LoVo (cell line): ENCODE data around the gene CAMK2A.
"Not testable (repeated sequence)": the region's sequence is repeated elsewhere in the genome, so short reads cannot be mapped to it uniquely, and the experiment has no call there.

ENCODE experiments used
- DNase-seq: peaks from one replicate; pipeline ENCODE4 v3.0.0-alpha.2; 2016; ENCODE audit warnings: low spot score

CAMK2A gene

DNA sequence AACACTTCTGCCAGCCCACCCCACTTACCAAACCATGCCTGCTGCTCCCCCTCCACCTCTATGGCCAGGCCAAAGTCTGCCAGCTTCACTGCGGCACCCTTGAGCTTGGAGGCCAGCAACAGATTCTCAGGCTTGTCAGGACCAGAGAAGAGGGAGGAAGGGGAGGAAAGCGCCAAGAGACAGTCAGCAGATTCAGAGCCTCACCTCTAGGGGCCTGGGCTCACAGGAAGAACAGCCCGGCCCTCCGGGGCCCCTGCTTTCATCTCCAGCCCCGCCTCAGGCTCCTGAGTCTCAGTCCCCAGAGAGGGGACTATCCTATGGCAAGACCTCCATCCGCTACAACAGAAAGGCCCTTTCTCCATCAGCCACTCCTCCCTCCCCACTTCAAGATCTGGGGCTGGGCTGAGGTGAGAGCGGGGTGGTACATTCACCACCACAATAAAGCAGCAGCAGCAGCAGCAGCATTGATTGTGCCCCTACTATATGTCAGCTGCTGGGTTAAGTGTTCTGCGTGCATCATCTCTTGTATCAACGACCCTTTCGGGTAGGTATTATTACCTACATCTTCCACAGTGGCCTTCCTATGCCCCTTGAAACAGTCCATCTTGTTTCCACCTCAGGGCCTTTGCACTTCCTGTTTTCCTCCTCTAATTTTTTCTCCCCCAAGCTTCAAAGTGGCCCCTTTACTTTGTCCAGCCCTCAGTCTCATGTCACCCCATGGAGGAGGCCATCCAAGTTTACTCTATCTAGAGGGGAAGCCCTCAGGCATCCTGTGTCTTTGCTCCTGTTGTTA, 36.0 kb downstream of the CAMK2A start:
- DNase-seq = no peak

DNA sequence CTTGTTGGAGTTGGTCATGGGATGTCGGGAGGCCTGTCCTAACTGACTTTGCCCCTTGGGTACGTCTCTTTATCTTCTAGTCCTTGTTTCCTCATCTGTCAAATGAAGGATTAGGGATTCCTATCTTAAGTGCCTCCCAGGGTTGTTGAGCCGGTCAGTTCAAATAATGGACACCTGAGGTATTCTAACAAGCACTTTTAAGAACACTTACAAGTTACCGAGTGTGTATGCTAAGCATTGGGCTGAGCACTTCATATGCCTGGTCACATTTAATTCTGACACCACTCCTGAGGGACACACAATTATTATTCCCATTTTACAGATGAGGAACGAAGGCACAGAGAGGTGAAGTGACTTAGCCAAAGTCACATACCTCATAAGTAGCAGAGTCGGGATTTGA, 37.1 kb downstream of the CAMK2A start:
- no peak for DNase-seq

DNA sequence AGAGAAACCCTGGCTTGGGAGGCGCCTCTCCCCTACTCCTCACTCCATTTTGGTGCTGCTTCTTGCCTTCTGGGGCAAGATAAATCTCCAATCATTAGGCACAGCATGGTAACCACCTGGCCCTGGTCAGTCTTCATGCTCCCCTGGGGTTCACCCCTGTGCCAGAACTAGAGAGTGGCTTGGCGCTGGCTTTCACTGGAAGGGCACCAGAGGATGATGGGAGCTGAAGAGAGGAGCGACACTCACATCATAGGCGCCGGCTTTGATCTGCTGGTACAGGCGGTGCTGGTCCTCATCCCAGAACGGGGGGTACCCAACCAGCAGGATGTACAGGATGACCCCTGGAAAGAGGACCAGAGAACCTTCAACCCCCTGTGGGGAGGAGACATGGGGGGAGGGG, 38.1 kb downstream of the CAMK2A start:
- DNase-seq = no peak

DNA sequence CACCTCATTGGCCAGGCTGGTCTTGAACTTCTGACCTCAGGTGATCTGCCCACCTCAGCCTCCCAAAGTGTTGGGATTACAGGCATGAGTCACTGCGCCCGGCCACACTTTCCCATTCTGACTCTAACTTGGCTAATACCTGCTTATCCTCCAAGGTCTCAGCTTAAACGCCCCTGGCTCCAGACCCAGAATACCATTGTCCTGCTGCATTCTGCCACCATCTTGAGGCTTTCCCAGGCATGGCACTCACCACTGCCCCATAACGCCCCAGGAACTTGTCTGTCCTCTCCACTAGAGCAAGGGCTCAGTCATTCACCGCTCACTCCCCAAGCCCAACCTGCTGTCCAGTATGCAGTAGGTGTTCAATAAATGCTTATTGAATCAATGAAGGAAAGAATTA, 39.8 kb downstream of the CAMK2A start:
- DNase-seq = no peak

DNA sequence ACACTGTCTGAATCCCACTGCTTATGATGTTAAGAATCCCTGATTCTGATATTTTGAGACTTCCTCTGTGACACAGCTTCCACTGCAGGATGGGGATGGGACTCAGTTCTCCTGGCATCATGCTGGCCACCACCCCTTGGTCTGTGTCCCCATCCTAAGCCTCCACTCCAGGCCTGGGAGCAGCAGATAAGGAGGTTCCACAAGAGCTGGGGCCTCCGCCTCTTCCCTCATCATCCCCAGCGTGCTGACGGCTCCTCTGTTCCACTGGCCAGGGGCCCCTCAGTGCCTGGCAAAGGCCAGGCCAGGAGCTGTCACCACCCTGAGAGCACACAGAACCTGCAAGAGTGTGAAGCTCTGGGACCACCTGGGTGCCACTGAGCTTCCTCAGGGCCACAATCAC, 40.6 kb downstream of the CAMK2A start:
- no peak for DNase-seq

DNA sequence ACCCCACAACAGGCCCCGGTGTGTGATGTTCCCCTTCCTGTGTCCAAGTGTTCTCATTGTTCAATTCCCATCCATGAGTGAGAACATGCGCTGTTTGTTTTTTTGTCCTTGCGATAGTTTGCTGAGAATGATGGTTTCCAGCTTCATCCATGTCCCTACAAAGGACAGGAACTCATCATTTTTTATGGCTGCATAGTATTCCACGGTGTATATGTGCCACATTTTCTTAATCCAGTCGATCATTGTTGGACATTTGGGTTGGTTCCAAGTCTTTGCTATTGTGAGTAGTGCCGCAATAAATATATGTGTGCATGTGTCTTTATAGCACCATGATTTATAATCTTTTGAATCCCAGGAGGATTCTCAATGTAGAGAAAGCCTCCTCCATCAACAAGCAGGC, 41.1 kb downstream of the CAMK2A start:
- DNase-seq = not testable (repeated sequence)

DNA sequence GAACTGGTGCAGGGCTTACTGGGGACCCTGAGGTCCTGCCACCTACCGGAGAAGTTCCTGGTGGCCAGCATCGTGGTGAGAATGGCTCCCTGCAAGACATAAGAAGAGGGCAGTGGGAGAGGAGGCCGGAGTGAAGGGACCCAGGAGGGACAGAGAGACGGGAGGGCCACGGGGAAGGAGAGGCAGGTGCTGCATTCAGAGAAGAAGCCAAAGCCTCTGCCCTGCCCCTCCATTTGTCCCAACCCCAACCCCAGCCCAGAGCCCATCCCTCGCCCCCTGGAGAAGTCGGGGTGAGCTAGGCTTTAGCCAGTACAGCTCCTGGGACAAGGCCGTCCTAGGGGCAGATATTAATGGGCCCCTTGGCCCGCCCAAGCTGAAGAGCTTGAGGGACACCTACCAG, 41.8 kb downstream of the CAMK2A start:
- DNase-seq = no peak

DNA sequence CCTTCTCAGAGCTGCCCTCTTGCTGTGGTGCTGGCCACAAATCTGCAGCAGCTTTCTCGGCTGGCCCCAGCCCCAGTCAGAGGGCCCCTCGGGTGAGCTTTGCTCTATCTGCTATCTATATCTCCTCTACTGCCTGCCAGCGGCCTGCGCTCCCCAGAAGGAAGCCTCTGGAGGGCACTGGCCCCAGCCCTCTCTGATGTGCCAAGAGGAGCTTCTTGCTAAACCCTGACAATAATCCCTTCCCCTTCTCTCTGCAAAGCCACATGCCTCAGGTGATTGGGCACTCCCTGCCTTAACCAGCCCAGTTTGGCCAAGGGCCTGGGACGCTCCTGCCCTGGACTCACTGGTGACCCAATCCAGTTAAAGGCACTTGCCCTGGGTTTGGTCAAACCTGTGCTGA, 42.7 kb downstream of the CAMK2A start:
- no peak for DNase-seq

DNA sequence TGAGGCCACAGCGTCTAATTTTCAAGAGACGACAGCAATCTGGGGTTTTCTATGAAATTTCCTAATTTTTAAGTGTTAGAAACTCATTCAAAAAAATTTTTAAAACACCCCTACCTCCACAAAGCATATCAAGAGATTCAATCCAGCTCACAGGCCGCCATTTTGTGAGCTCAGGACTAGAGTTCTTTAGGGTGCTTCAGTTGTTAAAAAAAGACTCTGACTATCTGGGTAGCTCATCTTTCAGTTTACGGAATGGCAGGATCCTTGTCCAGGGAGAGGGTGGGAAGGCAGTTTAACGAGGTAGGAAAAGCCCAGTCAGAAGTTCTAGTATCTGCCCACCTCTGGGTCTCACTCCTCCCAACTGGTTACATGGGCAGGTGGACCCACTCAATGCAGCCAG, 43.1 kb downstream of the CAMK2A start:
- DNase-seq = no peak

DNA sequence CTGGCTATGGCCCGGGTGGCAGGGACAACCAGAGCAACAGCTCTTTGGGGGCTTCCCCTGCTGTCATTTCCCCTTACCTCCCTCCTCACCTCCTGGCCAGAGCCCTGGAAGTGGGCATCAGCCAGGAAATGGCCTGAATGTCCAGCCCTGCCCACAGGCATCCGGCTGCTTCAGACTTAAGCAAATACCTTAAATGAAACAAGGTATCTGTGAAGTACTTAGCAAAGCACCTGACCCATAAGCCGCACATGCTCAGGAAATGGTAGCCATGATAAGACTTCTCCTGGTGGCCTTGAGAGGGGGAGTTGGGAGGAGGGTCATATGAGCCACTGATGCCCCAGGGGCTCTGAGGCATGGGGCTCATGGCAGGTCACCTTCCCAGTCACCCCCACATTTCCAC, 43.8 kb downstream of the CAMK2A start:
- no peak for DNase-seq

DNA sequence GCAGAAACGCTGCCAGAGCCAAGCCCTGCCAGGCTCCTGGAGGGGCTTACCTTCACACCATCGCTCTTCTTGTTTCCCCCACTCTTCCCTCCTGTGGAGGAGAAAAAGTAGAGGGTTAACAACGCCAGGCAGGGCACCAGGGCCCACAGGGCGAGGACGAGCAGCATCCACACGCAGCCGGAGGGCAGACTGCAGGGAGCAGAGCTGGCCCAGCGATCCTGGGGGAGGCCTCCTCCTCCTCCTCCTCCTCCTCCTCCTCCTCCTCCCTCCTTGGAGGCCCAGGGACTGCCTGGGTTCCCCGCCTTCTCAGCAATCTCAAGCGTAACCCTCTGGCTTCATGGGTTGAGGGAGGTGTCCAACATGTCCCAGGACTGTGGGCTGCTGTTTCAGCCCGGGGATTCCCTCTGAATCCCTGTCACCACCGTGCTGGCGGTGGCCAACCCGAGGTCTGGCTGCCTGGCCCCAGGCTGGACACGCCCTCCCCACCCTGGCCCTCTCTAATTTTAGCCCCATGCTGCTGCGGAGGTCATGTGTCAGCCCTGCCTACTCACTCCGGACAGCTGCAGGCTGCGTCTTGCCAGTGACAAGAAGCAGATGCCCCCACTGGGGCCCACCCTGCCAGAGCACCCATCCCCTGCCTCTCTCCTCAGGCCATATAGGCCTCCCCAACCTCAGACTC, 44.3 kb downstream of the CAMK2A start:
- DNase-seq = no peak

DNA sequence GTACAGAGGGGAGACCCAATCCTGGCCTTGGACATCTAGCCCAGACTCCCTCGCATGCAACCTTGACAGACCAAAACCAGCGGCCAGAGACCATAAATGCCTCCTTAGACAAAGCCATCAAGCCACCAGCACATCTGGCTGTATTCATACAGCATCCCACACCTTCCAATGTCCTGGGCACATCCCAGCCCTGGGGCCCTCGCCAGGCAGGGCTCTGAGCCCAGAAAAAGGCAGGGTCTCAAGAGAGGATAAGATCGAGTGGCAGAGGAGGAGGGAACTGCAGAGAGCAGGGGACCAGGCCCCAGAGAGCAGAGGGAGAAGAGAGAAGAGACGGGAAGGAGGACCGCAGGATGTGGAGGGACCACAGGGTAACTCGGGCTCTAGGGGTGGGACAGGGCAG, 45.4 kb downstream of the CAMK2A start:
- DNase-seq = no peak

DNA sequence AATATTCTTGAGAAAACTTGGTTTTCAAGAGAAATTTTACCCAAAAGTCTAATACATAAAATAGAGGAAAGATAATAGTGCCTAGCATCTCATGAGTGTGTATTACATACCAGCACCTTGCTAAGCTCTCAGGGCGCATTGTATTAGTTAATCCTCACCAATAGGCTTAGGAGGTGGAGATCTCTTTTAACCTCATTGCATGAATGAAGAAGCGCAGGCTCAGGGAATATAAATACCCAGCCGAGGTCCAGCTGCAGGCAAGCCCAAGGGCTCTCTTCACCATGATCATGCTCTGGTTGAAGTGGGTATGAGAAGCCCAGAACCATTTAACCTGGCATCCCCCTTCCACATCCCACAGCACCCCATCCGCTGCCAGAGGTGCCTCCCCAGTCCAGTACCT, 46.0 kb downstream of the CAMK2A start:
- no peak for DNase-seq

DNA sequence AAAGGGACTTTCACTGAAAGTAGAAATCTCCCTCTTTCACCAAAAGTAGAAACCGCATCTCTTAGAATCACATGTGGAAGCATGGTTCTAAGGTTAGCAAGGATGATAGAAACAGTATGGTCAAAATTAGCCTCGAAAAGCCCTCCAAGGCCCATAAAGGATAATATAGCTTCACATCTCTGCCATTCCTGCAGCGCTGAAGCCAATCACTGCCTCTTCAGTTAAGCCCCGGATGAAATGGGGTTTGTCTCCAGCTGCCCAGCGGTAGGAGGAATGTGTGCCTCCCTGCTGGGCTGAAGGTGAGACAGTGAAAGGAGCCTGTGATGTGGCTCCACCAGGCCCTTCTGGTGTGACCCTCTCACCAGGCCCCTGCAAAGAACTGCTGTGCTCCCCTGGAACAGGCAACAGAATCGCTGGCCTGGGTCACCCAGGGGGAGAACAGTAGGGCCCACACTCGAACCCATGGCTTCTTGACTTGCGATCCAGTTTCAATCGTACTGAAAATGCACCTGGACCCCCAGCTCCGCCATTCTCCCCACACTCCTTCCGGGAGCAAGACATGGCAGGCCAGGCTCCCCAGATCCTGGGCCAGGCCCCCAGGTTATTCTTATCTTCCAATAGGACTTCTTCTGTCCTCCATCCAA, 47.2 kb downstream of the CAMK2A start:
- DNase-seq = no peak

DNA sequence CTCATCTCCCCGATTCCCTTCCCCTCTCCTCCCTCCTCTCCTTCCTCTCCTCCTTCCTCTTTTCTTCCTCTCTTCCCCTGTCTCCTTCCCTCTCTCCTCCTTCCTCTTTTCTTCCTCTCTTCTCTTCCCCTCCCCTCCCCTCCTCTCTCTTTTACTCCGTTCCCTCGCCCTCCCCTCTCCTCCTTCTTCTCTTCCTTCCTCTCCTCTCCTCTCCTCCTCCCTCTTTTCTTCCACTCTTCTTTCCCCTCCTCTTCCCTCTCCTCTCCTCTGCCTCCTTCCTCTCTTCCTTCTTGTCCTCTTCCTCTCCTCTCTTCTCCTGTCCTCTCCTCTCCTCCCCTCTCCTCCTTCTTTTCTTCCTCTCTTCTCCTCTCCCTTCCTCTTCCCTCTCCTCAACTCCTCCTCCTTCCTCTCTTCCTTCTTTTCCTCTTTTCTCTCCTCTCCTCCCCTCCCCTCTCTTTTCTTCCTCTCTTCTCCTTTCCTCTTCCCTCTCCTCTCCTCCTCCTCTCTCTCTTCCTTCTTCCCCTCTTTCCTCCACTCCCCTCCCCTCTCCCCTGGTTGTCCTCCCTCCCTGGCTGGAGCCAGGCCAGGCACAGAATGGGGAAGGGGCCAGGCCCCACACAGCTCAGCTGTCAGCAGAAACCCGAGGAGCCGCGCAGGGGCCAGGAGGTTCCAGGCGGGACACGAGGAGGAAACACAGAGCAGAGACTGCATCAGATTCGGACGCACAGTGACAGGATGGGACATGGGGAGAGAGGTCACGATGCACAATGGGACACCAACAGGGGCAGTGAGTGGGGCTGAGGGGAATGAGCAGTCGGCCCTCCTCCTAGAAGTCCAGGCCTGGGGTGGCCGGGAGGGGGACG, 48.0 kb downstream of the CAMK2A start:
- DNase-seq = no peak

DNA sequence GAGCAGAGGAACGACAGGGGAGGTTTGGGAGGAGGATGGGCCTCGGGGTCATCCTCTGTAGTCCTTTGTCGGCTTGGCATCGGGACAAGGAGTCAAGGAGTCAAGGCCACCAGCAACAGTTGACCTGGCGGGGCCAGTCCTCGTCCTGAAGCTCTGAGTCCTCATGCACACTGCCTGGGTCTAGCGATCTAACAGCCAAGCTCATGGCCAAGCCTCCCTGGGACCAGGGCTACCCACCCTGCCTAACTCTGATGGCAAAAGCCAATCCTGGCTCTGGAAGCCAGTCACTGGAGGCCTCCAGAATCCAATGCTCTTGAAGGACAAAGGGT, 49.8 kb downstream of the CAMK2A start:
- no peak for DNase-seq

DNA sequence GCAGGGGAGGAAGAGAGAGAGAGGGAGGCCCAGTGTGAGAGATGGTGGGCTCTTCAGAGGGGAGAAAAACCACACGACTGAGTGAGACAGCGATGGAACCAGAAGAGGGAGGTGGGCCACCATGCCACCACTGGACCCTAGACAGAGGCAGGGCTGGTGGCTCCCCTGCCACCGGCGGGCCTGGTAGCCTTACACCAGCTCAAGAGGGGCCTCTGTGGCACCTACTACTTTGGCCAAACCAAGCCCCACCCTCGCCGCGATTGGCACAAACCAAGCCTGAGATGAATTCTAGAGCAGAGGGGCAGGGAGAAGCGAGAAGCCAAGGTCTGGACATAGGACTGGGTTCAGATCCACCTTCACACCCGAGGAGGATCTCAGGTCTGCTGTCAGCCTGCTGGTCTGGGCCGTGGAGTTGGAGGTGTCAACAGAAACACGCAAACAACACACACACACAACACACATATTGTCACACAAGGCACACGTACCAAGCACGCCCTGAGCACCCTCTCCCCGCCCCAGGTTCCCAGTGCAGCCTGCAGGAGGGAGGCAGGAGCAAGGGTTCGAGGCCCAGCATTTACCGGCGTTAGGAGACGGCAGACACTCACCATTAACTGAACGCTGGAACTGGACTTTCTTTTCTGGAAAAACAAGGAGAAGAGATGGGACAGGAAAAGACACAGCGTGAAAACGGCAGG, 50.3 kb downstream of the CAMK2A start:
- DNase-seq = no peak

DNA sequence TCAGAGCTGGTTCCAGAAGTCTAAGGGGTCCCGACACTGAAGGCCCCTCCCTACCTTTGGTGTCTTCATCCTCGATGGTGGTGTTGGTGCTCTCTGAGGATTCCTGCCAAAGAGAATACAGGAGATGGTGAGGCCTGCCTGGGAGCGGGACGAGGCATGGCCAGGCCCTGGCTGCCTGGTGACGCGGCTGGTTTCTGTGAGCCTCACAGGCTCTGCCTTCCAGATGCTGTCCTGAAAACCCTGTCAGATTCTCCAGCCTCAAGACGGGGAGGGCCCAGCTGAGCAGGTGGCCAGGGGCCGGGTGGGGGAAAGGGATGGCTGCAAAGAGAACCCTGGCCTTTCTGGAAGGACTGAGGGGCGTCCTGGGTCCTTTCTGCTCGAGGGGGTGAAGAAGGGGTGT, 50.9 kb downstream of the CAMK2A start:
- DNase-seq = no peak

DNA sequence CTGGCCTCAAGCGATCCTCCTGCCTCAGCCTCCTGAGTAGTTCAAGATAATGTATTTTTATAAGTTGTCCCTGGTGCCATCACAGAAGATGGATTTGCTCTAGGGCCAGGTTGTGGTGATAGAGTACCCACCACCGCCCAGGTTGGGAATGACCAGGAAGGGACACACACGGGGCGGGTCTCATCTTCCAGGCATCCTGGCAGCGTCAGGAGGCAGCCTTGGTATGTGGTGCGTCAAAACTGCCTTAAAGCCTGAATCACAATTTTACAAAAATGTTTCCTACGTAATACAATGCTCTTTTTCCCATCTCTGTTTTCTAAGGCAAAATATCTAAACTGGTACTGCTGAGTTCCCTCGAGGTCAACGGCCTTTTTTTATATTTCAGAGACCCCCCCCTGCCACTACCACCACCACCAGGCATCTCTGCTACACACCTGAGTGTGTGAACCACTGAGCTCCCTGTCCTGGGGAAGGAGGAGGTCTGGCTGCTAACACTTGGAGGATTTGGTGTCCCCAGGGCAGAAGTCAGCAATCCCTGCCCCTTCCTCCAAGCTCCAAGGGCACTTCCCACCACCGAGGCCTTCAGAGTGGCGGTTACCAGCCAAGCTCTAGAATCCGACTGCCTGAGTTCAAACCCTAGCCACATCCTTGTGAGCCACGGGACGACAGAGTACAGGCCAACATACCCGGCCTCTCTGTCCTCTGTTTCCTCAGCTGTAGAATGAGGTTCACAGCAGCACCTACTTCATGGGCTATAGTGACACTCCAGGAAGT, 52.4 kb downstream of the CAMK2A start:
- no peak for DNase-seq

DNA sequence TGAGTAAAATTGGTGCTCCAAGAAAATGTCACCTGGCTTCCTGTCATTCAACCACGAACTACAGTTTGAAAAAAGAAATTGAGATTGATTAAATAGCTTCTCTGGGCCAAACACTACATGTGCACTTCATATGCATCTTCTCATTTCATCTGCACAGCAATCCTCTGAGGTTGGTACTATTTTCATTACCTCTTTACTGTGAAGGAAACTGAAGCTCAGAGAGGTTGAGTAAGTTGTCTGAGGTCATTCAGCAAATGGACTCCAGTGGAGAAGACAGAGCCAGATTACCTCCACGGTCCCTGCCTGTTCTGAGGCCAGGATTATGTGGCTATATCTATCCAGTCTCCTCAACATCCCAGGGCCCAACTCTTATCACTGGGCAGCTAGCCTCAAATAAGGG, 53.3 kb downstream of the CAMK2A start:
- no peak for DNase-seq

DNA sequence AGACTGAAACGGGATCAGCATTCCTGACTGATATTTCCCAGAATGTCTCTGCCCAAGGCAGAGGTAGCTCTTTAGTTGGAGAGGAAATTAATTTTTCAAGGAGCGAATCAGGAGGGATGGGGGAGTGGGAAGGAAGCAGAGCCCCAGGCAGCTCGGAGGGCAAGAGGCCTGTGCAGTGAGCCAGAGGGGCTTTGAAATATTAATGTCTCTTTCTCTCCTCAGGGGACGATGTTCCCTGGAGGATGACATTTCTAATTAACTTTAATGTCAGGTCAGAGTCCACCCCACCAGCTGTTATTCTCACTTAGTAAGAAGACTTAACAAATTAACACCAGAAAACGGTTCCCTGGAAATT, 54.1 kb downstream of the CAMK2A start:
- DNase-seq = no peak
